Inflammatory macrophage treated with lipopolysaccharide for 1 hour (primary cell): ENCODE results near the gene NT5C3A.
A peak's percentile ranks its signal among the peaks of the same experiment; 100 is the strongest.
"Not testable (repeated sequence)": the region's sequence is repeated elsewhere in the genome, so short reads cannot be mapped to it uniquely, and the experiment has no call there.

Source experiments
- DNase-seq, 2 donors: peaks; one replicate each; pipeline ENCODE4 v3.0.0-alpha.2; 2020 to 2022

The NT5C3A gene

GRCh38 chr7:33039903-33040292 is 22.7 kb downstream of the NT5C3A start:
- DNase-seq = no peak

- peak; percentile 69 to 75 for DNase-seq
Measured at GRCh38 chr7:33039257-33039902, 23.2 kb downstream of the NT5C3A start.

- peak in 1 of 2 donors; percentile 22 for DNase-seq
Measured at GRCh38 chr7:33038639-33039038, 23.9 kb downstream of the NT5C3A start.

- DNase-seq = peak; percentile 69 to 77
Measured at GRCh38 chr7:33035776-33036175, 26.8 kb downstream of the NT5C3A start.

- DNase-seq = no peak
Measured at GRCh38 chr7:33024189-33024757, 38.3 kb downstream of the NT5C3A start.

GRCh38 chr7:33012364-33012763 is 50.2 kb downstream of the NT5C3A start:
- no peak for DNase-seq

GRCh38 chr7:33009734-33010133 is 52.8 kb downstream of the NT5C3A start:
- DNase-seq = no peak

- DNase-seq = not testable (repeated sequence)
Measured at GRCh38 chr7:33005690-33006089, 56.9 kb downstream of the NT5C3A start.

- DNase-seq = not testable (repeated sequence)
Measured at GRCh38 chr7:33005193-33005592, 57.4 kb downstream of the NT5C3A start.

- DNase-seq = not testable (repeated sequence)
Measured at GRCh38 chr7:33004104-33004616, 58.4 kb downstream of the NT5C3A start.

GRCh38 chr7:33003111-33003510 is 59.5 kb downstream of the NT5C3A start:
- not testable (repeated sequence) for DNase-seq

- DNase-seq = not testable (repeated sequence)
Measured at GRCh38 chr7:32999380-32999779, 63.2 kb downstream of the NT5C3A start.

GRCh38 chr7:32998361-32999171 is 64.0 kb downstream of the NT5C3A start:
- DNase-seq = not testable (repeated sequence)

- not testable (repeated sequence) for DNase-seq
Measured at GRCh38 chr7:32997956-32998355, 64.6 kb downstream of the NT5C3A start.

- not testable (repeated sequence) for DNase-seq
Measured at GRCh38 chr7:32992750-32993149, 69.8 kb downstream of the NT5C3A start.

- not testable (repeated sequence) for DNase-seq
Measured at GRCh38 chr7:32991975-32992700, 70.4 kb downstream of the NT5C3A start.

GRCh38 chr7:32991068-32991585 is 71.4 kb downstream of the NT5C3A start:
- not testable (repeated sequence) for DNase-seq

GRCh38 chr7:32988148-32988547 is 74.4 kb downstream of the NT5C3A start:
- DNase-seq = not testable (repeated sequence)

- DNase-seq = not testable (repeated sequence)
Measured at GRCh38 chr7:32979902-32980301, 82.7 kb downstream of the NT5C3A start.

- DNase-seq = not testable (repeated sequence)
Measured at GRCh38 chr7:32979246-32979645, 83.3 kb downstream of the NT5C3A start.

- DNase-seq = not testable (repeated sequence)
Measured at GRCh38 chr7:32977159-32977558, 85.4 kb downstream of the NT5C3A start.

GRCh38 chr7:32971967-32972366 is 90.6 kb downstream of the NT5C3A start:
- not testable (repeated sequence) for DNase-seq

GRCh38 chr7:32967268-32967582 is 95.4 kb downstream of the NT5C3A start:
- DNase-seq = peak; percentile 26 to 36
